Kidney epithelial cell (primary cell): ENCODE measurements around the gene LRRC59. TPM values are rescaled to one million over a fixed set of nuclear protein-coding genes. Genes with fewer than 3 reads are reported as not detected.

Experiments
- DNase-seq: peaks from one replicate; pipeline ENCODE4 v3.0.0-alpha.2; 2010; ENCODE audit warnings: low read depth
- H3K27me3 ChIP-seq: 2 replicates; pipeline ENCODE4 v1.6.0; 2011; ENCODE audit warnings: low read length; ENCODE audit not compliant: control insufficient read depth, insufficient read depth
- H3K36me3 ChIP-seq: 2 replicates; pipeline ENCODE4 v1.5.1; 2011; ENCODE audit warnings: low read length; ENCODE audit not compliant: control insufficient read depth, insufficient read depth
- H3K4me3 ChIP-seq: 2 replicates; pipeline ENCODE4 v1.5.1; 2011; ENCODE audit warnings: low read depth, mild to moderate bottlenecking, control low read depth, low read length
- total RNA-seq: library from RNA; depleted of rRNA; stranded (reverse); fragments of >200 nt; gene quantifications from 2 replicates; pipeline ENCODE4 v1.2.3, GENCODE V29; 2015
- TF ChIP-seq, protein P1 (sequence below): IDR thresholded peaks from 2 replicates; pipeline ENCODE4 v1.5.1; 2011; ENCODE audit warnings: mild to moderate bottlenecking, moderate library complexity, low read length, control low read depth, inconsistent platforms; ENCODE audit not compliant: insufficient read depth, poor library complexity, severe bottlenecking

The LRRC59 gene
- total RNA-seq, 1 donor from 2014 or later = 172 TPM

DNA sequence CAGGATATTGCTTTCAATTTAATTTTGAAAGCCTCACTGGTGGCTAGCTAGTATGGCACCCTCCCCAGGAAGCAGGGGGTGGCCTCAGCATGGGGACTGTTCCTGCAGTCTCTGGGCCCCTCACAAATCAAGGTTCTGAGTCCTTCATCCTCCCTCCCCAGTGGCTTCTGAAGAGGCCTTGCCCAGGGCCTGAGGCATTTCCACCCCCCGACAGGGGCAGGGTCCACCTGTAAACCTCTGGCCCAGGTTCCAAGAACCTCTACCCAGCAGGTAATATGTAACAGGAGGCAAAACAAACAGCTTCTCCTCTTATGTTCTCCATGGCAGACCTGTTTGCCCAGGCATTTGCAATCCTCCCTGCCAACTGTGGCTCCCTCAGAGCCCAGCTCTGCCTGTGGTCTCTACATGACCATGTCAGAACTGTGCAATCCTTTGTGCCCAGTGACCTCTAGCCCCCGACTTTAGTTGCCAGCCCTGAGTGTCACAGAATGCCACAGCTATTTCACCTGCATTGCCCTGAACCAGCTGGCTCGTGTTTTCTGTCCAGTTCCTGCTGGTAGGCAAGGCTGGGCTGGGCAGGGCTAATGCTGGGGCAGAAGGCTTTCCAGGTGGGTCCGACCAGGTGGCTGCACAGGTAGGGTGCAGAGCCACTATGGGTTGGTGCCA is 43.0 kb upstream of the LRRC59 start:
- no peaks in the 10 kb centered on the region for H3K36me3 ChIP-seq
- H3K27me3 ChIP-seq = no peaks in the 10 kb centered on the region
- no peak for DNase-seq
- no peak overlapping the region for H3K4me3 ChIP-seq
- TF ChIP-seq, protein P1, sequence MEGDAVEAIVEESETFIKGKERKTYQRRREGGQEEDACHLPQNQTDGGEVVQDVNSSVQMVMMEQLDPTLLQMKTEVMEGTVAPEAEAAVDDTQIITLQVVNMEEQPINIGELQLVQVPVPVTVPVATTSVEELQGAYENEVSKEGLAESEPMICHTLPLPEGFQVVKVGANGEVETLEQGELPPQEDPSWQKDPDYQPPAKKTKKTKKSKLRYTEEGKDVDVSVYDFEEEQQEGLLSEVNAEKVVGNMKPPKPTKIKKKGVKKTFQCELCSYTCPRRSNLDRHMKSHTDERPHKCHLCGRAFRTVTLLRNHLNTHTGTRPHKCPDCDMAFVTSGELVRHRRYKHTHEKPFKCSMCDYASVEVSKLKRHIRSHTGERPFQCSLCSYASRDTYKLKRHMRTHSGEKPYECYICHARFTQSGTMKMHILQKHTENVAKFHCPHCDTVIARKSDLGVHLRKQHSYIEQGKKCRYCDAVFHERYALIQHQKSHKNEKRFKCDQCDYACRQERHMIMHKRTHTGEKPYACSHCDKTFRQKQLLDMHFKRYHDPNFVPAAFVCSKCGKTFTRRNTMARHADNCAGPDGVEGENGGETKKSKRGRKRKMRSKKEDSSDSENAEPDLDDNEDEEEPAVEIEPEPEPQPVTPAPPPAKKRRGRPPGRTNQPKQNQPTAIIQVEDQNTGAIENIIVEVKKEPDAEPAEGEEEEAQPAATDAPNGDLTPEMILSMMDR = no peak

DNA sequence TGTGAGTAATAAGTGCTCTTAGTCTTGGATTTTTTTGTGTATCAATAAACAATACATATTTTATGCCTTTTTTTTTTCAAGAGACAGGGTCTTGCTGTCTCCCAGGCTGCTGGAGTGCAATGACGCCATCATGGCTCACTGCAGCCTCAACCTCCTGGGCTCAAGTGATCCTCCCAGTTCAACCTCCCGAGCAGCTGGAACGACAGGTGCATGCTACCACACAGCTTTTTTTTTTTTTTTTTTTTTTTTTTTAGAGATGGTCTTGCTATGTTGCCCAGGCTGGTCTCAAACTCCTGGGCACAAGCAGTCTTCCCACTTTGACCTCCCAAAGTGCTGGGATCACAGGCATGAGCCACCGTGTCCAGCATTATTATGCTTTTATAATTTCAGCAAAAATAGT is 41.7 kb upstream of the LRRC59 start:
- DNase-seq = no peak
- TF ChIP-seq, protein P1 = no peak
- Histone ChIP-seq H3K27me3 (no peaks in the 10 kb centered on the region), H3K36me3 (no peaks in the 10 kb centered on the region), H3K4me3 (no peak overlapping the region)

- no peaks in the 10 kb centered on the region for H3K27me3 ChIP-seq
- no peak for DNase-seq
- H3K36me3 ChIP-seq = no peaks in the 10 kb centered on the region
- H3K4me3 ChIP-seq = no peak overlapping the region
- TF ChIP-seq, protein P1 = no peak
Measured at GRCh38 chr17:50437409-50437808, 40.1 kb upstream of the LRRC59 start.

GRCh38 chr17:50432125-50432762 is 34.9 kb upstream of the LRRC59 start:
- Histone ChIP-seq H3K36me3 (no peaks in the 10 kb centered on the region), H3K27me3 (no peaks in the 10 kb centered on the region), H3K4me3 (no peak overlapping the region)
- no peak for DNase-seq
- TF ChIP-seq, protein P1 = no peak

DNA sequence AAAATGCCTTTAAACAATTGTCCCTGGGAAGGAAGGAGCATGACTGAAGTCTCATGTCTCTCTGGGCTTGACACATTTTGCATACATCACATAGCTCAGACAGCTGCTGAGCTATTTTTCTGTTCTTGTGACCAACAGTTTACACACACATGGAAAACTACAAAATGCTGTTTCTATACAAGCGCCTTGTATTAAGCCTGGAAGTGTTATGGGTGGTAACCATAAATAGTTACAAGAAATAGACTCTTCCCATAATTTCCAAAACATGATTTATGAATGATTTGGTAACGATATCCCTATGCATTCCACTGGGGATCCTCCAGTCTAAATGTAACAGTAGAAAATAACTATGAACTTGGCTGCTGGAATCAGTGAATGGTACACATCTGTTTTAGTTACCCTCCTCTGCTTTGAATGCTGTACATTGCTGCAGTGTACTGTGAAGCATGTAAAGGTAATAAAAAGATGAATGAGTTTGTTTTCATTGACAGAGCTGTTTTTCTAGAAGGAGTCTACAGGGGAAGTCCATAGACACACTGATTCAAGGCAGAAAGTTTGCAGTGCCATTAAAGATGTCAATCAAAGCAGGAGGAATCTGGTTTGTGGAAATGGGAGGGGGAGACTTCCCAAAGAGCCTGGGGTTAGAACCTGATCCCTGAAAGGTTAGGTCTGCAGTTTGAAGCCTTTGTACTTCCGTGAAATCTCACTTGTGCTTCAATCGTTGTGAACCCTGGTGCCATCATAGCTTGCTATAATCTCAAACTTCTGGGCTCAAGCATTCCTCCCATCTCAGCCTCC is 33.7 kb upstream of the LRRC59 start:
- DNase-seq = no peak
- Histone ChIP-seq H3K27me3 (no peaks in the 10 kb centered on the region), H3K36me3 (no peaks in the 10 kb centered on the region), H3K4me3 (no peak overlapping the region)
- TF ChIP-seq, protein P1 = no peak
